MM.1S (cell line): ENCODE results near the gene TBRG4.

Experiments used
- DNase-seq: peaks from one replicate; pipeline ENCODE4 v3.0.0-alpha.2; 2015
- H2AFZ ChIP-seq: fragments of 300-600 bp; sonication (generic); 2 replicates; pipeline ENCODE4 v1.6.0; 2016; ENCODE audit warnings: antibody characterized with exemption, low read length
- H3F3A ChIP-seq: fragments of 300-600 bp; sonication (generic); 2 replicates; pipeline ENCODE4 v1.6.1; 2016; ENCODE audit warnings: mild to moderate bottlenecking, antibody characterized with exemption, low read length, moderate library complexity, mixed read lengths; ENCODE audit not compliant: insufficient read depth
- H3K27ac ChIP-seq: fragments of 300-600 bp; sonication (generic); 2 replicates; pipeline ENCODE4 v1.5.1; 2016; ENCODE audit warnings: mild to moderate bottlenecking, low read length
- H3K27me3 ChIP-seq: fragments of 300-600 bp; sonication (generic); replicated peaks from 2 replicates; pipeline ENCODE4 v1.6.0; 2016; ENCODE audit warnings: low read length; ENCODE audit not compliant: insufficient read depth
- H3K36me3 ChIP-seq: fragments of 300-600 bp; sonication (generic); replicated peaks from 2 replicates; pipeline ENCODE4 v1.6.1; 2016; ENCODE audit warnings: mild to moderate bottlenecking, low read length, mixed read lengths; ENCODE audit not compliant: insufficient read depth
- H3K4me1 ChIP-seq: fragments of 300-600 bp; sonication (generic); 2 replicates; pipeline ENCODE4 v1.6.1; 2016; ENCODE audit warnings: low read length, mixed read lengths
- H3K4me2 ChIP-seq: fragments of 300-600 bp; sonication (generic); 2 replicates; pipeline ENCODE4 v1.6.0; 2016; ENCODE audit warnings: low read depth, low read length
- H3K4me3 ChIP-seq: fragments of 300-600 bp; sonication (generic); 2 replicates; pipeline ENCODE4 v1.5.1; 2016; ENCODE audit warnings: low read length, mixed read lengths
- H3K79me2 ChIP-seq: fragments of 300-600 bp; sonication (generic); 2 replicates; pipeline ENCODE4 v1.6.1; 2016; ENCODE audit warnings: mixed run types, low read length, mixed read lengths
- H3K9ac ChIP-seq: fragments of 300-600 bp; sonication (generic); 2 replicates; pipeline ENCODE4 v1.6.1; 2016; ENCODE audit warnings: low read length, mixed read lengths
- H3K9me2 ChIP-seq: fragments of 300-600 bp; sonication (generic); replicated peaks from 2 replicates; pipeline ENCODE4 v1.6.1; 2016; ENCODE audit warnings: mild to moderate bottlenecking, low read length, mixed read lengths; ENCODE audit not compliant: insufficient read depth
- H3K9me3 ChIP-seq: fragments of 300-600 bp; sonication (generic); replicated peaks from 2 replicates; pipeline ENCODE4 v1.6.1; 2016; ENCODE audit warnings: mild to moderate bottlenecking, low read length, mixed read lengths; ENCODE audit not compliant: insufficient read depth
- H4K20me1 ChIP-seq: fragments of 300-600 bp; sonication (generic); 2 replicates; pipeline ENCODE4 v1.6.1; 2016; ENCODE audit warnings: mild to moderate bottlenecking, low read length, moderate library complexity, mixed read lengths; ENCODE audit not compliant: insufficient read depth
- EZH2 ChIP-seq: fragments of 300-600 bp; sonication (generic); optimal IDR thresholded peaks from 2 replicates; pipeline ENCODE3; 2017; ENCODE audit warnings: low read depth, mild to moderate bottlenecking, antibody characterized with exemption, low read length, mixed read lengths
- EZH2phosphoT487 ChIP-seq: fragments of 300-600 bp; sonication (generic); IDR thresholded peaks from 2 replicates; pipeline ENCODE4 v1.6.1; 2018; ENCODE audit warnings: antibody characterized with exemption, low read length
- TF ChIP-seq, protein P1 (sequence below): fragments of 300-600 bp; sonication (generic); IDR thresholded peaks from 2 replicates; pipeline ENCODE4 v1.5.1; 2016; ENCODE audit warnings: antibody characterized with exemption, low read length, mixed read lengths

The TBRG4 gene

DNA sequence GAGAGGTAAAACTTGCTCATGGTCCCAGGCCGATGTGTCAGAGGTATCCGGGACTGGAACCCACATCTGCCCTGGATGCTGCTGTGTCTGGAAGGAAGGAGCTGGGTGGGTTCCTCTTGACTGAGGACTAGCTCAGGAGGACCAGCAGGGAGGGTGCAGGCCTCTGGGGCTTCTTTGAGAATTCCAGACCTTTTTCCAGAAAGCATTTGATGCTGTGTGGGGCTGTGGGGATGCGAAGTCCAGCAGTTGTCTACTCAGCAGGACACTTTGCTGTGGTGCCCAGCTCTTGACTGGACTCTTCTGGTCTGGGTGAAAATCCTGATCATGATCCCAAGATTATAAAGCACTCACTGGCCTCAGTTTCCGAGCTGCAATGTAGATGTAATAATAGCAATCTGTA, 47.8 kb upstream of the TBRG4 start:
- TF ChIP-seq EZH2 (no peak), EZH2phosphoT487 (no peak)
- TF ChIP-seq, protein P1, sequence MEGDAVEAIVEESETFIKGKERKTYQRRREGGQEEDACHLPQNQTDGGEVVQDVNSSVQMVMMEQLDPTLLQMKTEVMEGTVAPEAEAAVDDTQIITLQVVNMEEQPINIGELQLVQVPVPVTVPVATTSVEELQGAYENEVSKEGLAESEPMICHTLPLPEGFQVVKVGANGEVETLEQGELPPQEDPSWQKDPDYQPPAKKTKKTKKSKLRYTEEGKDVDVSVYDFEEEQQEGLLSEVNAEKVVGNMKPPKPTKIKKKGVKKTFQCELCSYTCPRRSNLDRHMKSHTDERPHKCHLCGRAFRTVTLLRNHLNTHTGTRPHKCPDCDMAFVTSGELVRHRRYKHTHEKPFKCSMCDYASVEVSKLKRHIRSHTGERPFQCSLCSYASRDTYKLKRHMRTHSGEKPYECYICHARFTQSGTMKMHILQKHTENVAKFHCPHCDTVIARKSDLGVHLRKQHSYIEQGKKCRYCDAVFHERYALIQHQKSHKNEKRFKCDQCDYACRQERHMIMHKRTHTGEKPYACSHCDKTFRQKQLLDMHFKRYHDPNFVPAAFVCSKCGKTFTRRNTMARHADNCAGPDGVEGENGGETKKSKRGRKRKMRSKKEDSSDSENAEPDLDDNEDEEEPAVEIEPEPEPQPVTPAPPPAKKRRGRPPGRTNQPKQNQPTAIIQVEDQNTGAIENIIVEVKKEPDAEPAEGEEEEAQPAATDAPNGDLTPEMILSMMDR = no peak
- H3K4me1 ChIP-seq = peaks cover 3% of the 10 kb centered on the region; the same call in 1 of the 2 replicates
- H3K36me3 ChIP-seq = no peaks in the 10 kb centered on the region
- no peak overlapping the region for H3K4me3 ChIP-seq
- H3K9ac ChIP-seq = no peak overlapping the region
- no peaks in the 10 kb centered on the region for H3K27me3 ChIP-seq
- no peaks in the 10 kb centered on the region for H3F3A ChIP-seq
- H3K9me2 ChIP-seq = no peaks in the 10 kb centered on the region
- no peaks in the 10 kb centered on the region for H4K20me1 ChIP-seq
- no peak overlapping the region for H2AFZ ChIP-seq
- H3K4me2 ChIP-seq = no peak overlapping the region
- no peak for DNase-seq
- H3K9me3 ChIP-seq = no peaks in the 10 kb centered on the region
- no peak overlapping the region for H3K27ac ChIP-seq
- H3K79me2 ChIP-seq = no peaks in the 10 kb centered on the region

DNA sequence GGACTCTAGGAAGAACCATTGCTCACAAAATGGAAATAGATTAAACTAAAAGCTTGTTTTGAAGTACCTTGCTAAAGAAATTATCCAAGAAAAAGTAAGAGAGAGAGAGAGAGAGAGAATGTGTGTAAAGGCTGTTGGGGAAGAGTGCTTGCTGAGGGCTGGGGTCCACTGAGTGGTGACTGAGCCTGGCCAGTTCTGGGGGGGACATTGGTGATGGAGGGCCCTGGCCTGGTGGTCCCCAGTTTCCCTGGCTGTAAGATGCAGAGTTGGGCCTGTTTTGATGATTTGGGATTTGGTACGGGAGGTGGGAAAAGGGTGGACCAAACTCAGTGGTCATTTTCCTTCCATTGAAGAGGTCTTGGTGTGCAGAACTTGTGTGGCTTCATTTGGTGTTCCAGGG, 47.0 kb upstream of the TBRG4 start:
- H3K79me2 ChIP-seq = no peaks in the 10 kb centered on the region
- H3K4me2 ChIP-seq = no peak overlapping the region
- no peak overlapping the region for H3K27ac ChIP-seq
- H4K20me1 ChIP-seq = no peaks in the 10 kb centered on the region
- DNase-seq = no peak
- TF ChIP-seq, protein P1 = no peak
- TF ChIP-seq EZH2 = no peak
- TF ChIP-seq EZH2phosphoT487 = no peak
- no peak overlapping the region for H3K4me3 ChIP-seq
- no peaks in the 10 kb centered on the region for H3F3A ChIP-seq
- no peaks in the 10 kb centered on the region for H3K9me3 ChIP-seq
- H3K36me3 ChIP-seq = no peaks in the 10 kb centered on the region
- H3K9ac ChIP-seq = no peak overlapping the region
- peaks cover 3% of the 10 kb centered on the region; the same call in 1 of the 2 replicates for H3K4me1 ChIP-seq
- no peak overlapping the region for H2AFZ ChIP-seq
- no peaks in the 10 kb centered on the region for H3K9me2 ChIP-seq
- no peaks in the 10 kb centered on the region for H3K27me3 ChIP-seq

DNA sequence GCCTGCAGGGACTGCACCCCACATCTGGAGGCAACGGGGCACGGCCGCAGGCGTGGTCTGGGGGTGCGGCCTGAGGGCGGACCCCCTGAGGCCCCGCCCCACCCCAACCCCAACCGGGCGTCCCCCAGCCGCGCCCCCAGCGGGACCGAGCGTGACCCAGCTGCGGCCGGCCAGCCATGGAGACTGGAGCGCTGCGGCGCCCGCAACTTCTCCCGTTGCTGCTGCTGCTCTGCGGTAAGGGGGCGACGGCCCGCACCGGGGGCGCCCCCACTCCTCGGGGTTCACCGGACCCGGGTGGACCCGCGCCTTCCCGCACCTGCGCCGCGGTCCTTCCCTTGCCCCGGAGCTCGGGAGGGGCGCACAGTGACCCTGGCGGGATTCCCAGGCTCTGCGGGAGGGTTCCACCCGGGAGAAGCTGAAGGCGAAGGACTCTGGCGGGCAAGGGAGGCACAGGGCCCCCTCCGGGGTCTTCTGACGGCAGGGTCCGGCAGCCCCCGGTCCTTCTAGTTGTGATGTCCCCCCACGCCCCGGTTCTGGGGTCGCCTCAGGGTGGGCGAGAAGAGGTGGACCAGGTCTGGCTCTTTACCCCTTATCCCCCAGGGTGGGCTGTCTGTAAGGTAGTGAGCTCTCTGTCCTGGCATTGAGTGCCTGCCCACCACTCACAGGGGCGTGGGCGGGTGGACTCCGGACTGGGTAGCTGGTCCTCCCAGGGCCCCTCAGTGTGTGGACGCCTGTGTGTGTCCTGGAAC, 46.3 kb upstream of the TBRG4 start, which contains the start of gene RAMP3:
Gene RAMP3, plus strand, starts transcription at position 139 of the 749 bp plus-strand sequence. Its CDS starts 38 bp downstream, at position 177.
- no peak within 1 kb of the TSS for H3K4me2 ChIP-seq

More for the DNA sequence above, 46.3 kb upstream of the TBRG4 start, which contains the start of gene RAMP3:
- H3K79me2 ChIP-seq = no peaks in the 10 kb centered on the region
- no peak within 1 kb of the TSS for H3K9ac ChIP-seq
- no peaks in the 10 kb centered on the region for H3K36me3 ChIP-seq
- peaks cover 3% of the 10 kb centered on the region; the same call in 1 of the 2 replicates for H3K4me1 ChIP-seq
- H3K9me3 ChIP-seq = no peaks in the 10 kb centered on the region
- H3K27me3 ChIP-seq = no peaks in the 10 kb centered on the region
- no peak within 1 kb of the TSS for H2AFZ ChIP-seq
- no peak within 1 kb of the TSS for H3K4me3 ChIP-seq
- H4K20me1 ChIP-seq = no peaks in the 10 kb centered on the region
- no peaks in the 10 kb centered on the region for H3K9me2 ChIP-seq
- TF ChIP-seq EZH2phosphoT487 (no peak), EZH2 (no peak)
- TF ChIP-seq, protein P1 = no peak
- DNase-seq = no peak
- no peaks in the 10 kb centered on the region for H3F3A ChIP-seq
- no peak within 1 kb of the TSS for H3K27ac ChIP-seq
